Measurements from ENCODE around the gene CDH4.
A peak's percentile ranks its signal among the peaks of the same experiment; 100 is the strongest.

Gene CDH4

DNA sequence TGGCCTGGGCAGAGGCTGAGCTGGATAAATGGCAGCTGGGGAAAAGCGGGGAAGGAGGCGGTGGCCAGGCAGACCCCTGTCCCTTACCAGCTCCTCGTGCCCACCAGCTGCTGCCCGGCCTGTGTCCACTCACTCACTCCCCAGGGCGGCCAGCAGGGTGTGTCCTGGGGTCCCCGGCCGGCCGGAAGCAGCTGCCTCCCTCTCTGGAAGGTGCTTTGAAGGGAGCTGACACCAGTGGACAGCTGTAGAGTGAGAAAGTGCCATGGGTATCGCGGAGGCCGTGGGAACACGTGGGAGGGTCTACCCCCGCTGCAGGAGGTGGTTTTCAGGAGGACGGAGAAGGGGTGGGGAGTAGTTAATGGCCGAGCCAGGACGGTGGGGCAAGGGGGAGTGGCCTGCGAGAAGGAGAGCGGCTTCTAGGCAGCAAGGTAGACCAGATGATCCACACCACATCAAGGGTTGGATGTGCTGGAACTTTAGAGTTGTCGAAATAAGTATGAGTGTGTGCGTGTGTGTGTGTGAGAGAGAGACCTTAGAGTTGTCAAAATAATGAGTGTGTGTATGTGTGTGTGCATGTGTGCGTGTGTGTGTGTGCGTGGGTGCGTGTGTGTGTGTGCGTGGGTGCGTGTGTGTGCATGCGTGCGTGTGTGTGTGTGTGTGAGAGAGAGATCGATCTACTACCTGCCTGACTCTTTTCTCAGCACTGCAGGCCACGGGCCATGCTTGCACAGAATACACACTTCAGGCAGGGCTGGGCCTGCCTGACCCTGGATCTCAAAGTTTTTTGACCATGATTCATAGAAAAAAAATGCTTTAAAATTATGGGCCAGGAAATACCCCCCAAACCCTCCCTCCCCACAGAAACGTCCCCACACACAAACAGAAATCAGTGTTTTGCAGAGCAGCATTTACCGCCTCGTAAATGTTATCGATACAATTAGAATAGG is 43.9 kb downstream of the CDH4 start:
- no peak overlapping the region for H3K9ac ChIP-seq (ENCODE audit: low read depth, low read length, poor library complexity)
- peak overlapping the region; percentile 32 for H3K18ac ChIP-seq (ENCODE audit: low read length)

DNA sequence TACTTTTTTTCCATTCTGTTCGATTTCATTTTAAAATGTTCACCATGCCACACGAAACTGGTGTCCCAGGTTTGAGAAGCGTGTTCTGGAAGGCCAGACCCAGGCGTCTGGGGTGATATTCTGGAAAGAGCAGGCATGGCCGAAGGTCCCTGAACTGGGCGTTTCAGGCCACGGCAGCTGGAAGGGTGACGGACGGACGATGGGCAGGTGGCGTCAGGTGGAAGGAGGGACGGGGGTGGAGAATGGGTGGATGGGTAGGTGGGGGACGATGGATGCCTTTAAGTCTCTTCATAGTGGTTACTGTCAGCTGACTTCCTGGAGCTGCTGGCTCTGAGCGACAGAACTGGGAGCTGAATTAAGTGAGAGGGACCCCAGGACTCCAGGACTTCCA is 44.6 kb downstream of the CDH4 start:
- Histone ChIP-seq H4K8ac (ENCODE audit: low read depth, low read length) (no peak overlapping the region), H2AFZ (ENCODE audit: low read length) (no peak overlapping the region), H3K4me3 (ENCODE audit: low read length in 2 of 2) (no peak overlapping the region), H2BK12ac (ENCODE audit: low read length) (no peak overlapping the region), H3K27me3 (ENCODE audit: control insufficient read depth in 3 of 3, insufficient read depth in 3 of 3, low read depth in 1 of 3, low read length in 3 of 3) (no peaks in the 10 kb centered on the region), H3K9me3 (replicated peaks in 1 of 2; ENCODE audit: control insufficient read depth in 2 of 2, insufficient read depth in 1 of 2, low read depth in 1 of 2, low read length in 2 of 2) (no peaks in the 10 kb centered on the region), H3K27ac (replicated peaks; ENCODE audit: low read length) (no peak overlapping the region), H2BK120ac (ENCODE audit: low read depth, low read length) (no peak overlapping the region), H2BK5ac (ENCODE audit: low read length) (no peak overlapping the region), H3K18ac (ENCODE audit: low read length) (no peak overlapping the region), H4K91ac (ENCODE audit: low read depth, low read length, poor library complexity) (no peak overlapping the region), H3K4me1 (ENCODE audit: control insufficient read depth in 2 of 2, insufficient read depth in 1 of 2, low read depth in 1 of 2, low read length in 2 of 2) (peaks cover 0 to 10% of the 10 kb centered on the region in 2 donors), H2BK15ac (ENCODE audit: low read length) (no peak overlapping the region), H3K9ac (ENCODE audit: low read depth, low read length, poor library complexity) (no peak overlapping the region), H3K36me3 (replicated peaks in 1 of 2; ENCODE audit: control insufficient read depth in 2 of 2, insufficient read depth in 2 of 2, low read length in 2 of 2) (no peaks in the 10 kb centered on the region), H3K79me1 (ENCODE audit: low read depth, low read length) (peaks cover 2% of the 10 kb centered on the region), H3K4me2 (ENCODE audit: insufficient read depth, low read length, poor library complexity, severe bottlenecking) (no peak overlapping the region), H2AK5ac (ENCODE audit: low read depth, low read length) (no peak overlapping the region), H3K23ac (ENCODE audit: low read depth, low read length, poor library complexity) (no peak overlapping the region), H3K4ac (ENCODE audit: low read length) (no peak overlapping the region), H3K14ac (ENCODE audit: low read length) (no peak overlapping the region)
- 100% methylated on average over 2 of the region's 14 CpGs; no CpG with 5 or more reads in 1 of the 2 donors for WGBS, 2 donors (ENCODE audit: extremely low coverage in 2 of 2, insufficient read length in 2 of 2, insufficient replicate concordance in 1 of 2)
- no peak for DNase-seq (ENCODE audit: low spot score)

More for the DNA sequence above, 43.9 kb downstream of the CDH4 start:
- no peak overlapping the region for H3K23ac ChIP-seq (ENCODE audit: low read depth, low read length, poor library complexity)
- 100% methylated on average over 2 of the region's 33 CpGs; no CpG with 5 or more reads in 1 of the 2 donors for WGBS, 2 donors (ENCODE audit: extremely low coverage in 2 of 2, insufficient read length in 2 of 2, insufficient replicate concordance in 1 of 2)
- H2AK5ac ChIP-seq (ENCODE audit: low read depth, low read length), result no peak overlapping the region
- H2BK15ac ChIP-seq (ENCODE audit: low read length), result no peak overlapping the region
- H3K27ac ChIP-seq (replicated peaks; ENCODE audit: low read length), result no peak overlapping the region
- H2BK12ac ChIP-seq (ENCODE audit: low read length), result no peak overlapping the region
- H2AFZ ChIP-seq (ENCODE audit: low read length), result no peak overlapping the region
- no peak overlapping the region for H3K4ac ChIP-seq (ENCODE audit: low read length)
- H3K4me1 ChIP-seq (ENCODE audit: control insufficient read depth in 2 of 2, insufficient read depth in 1 of 2, low read depth in 1 of 2, low read length in 2 of 2), result peaks cover 0 to 8% of the 10 kb centered on the region in 2 donors
- no peak overlapping the region for H3K14ac ChIP-seq (ENCODE audit: low read length)
- no peak for DNase-seq (ENCODE audit: low spot score)
- peak overlapping the region; percentile 11 for H2BK5ac ChIP-seq (ENCODE audit: low read length)
- H4K8ac ChIP-seq (ENCODE audit: low read depth, low read length), result no peak overlapping the region
- peaks cover 2% of the 10 kb centered on the region for H3K79me1 ChIP-seq (ENCODE audit: low read depth, low read length)
- no peak overlapping the region for H4K91ac ChIP-seq (ENCODE audit: low read depth, low read length, poor library complexity)
- no peak overlapping the region for H3K4me2 ChIP-seq (ENCODE audit: insufficient read depth, low read length, poor library complexity, severe bottlenecking)
- no peaks in the 10 kb centered on the region for H3K36me3 ChIP-seq (replicated peaks in 1 of 2; ENCODE audit: control insufficient read depth in 2 of 2, insufficient read depth in 2 of 2, low read length in 2 of 2)
- H2BK120ac ChIP-seq (ENCODE audit: low read depth, low read length), result no peak overlapping the region
- H3K9me3 ChIP-seq (replicated peaks in 1 of 2; ENCODE audit: control insufficient read depth in 2 of 2, insufficient read depth in 1 of 2, low read depth in 1 of 2, low read length in 2 of 2), result no peaks in the 10 kb centered on the region
- H3K4me3 ChIP-seq (ENCODE audit: low read length in 2 of 2), result no peak overlapping the region
- no peaks in the 10 kb centered on the region for H3K27me3 ChIP-seq (ENCODE audit: control insufficient read depth in 3 of 3, insufficient read depth in 3 of 3, low read depth in 1 of 3, low read length in 3 of 3)

DNA sequence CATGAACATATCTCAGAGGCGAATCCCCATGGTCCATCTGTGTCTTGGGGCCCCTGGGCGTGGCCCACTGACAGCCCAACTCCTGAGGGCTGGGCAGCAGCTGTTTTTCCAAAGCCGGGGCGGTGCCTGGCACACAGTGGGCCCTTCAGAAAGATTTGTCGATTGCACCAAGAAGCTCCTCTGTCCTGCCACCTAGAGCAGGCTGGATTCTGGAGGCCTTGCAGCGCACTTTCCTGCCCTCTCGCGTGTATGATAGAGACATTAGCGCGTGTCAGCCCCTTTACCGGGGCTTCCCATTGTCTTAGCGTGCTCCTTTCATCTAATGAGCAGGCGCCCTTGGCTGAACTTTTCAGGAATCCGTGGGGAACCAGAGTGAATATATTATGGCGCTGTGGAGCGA is 45.4 kb downstream of the CDH4 start:
- H2BK5ac ChIP-seq (ENCODE audit: low read length), result no peak overlapping the region
- H3K9ac ChIP-seq (ENCODE audit: low read depth, low read length, poor library complexity), result no peak overlapping the region
- H2BK120ac ChIP-seq (ENCODE audit: low read depth, low read length), result no peak overlapping the region
- no peak overlapping the region for H3K27ac ChIP-seq (replicated peaks; ENCODE audit: low read length)
- no peak overlapping the region for H3K14ac ChIP-seq (ENCODE audit: low read length)
- H2AK5ac ChIP-seq (ENCODE audit: low read depth, low read length), result no peak overlapping the region
- no peak overlapping the region for H4K8ac ChIP-seq (ENCODE audit: low read depth, low read length)
- H2BK15ac ChIP-seq (ENCODE audit: low read length), result no peak overlapping the region
- H4K91ac ChIP-seq (ENCODE audit: low read depth, low read length, poor library complexity), result no peak overlapping the region
- no peaks in the 10 kb centered on the region for H3K9me3 ChIP-seq (replicated peaks in 1 of 2; ENCODE audit: control insufficient read depth in 2 of 2, insufficient read depth in 1 of 2, low read depth in 1 of 2, low read length in 2 of 2)
- H3K79me1 ChIP-seq (ENCODE audit: low read depth, low read length), result peaks cover 2% of the 10 kb centered on the region
- WGBS, 2 donors (ENCODE audit: extremely low coverage in 2 of 2, insufficient read length in 2 of 2, insufficient replicate concordance in 1 of 2), result no CpG with 5 or more reads among the region's 16 CpGs
- no peak overlapping the region for H2AFZ ChIP-seq (ENCODE audit: low read length)
- no peak overlapping the region for H3K4me2 ChIP-seq (ENCODE audit: insufficient read depth, low read length, poor library complexity, severe bottlenecking)
- H3K23ac ChIP-seq (ENCODE audit: low read depth, low read length, poor library complexity), result no peak overlapping the region
- H3K18ac ChIP-seq (ENCODE audit: low read length), result no peak overlapping the region
- H3K4me3 ChIP-seq (ENCODE audit: low read length in 2 of 2), result no peak overlapping the region
- H3K4ac ChIP-seq (ENCODE audit: low read length), result no peak overlapping the region
- no peaks in the 10 kb centered on the region for H3K27me3 ChIP-seq (ENCODE audit: control insufficient read depth in 3 of 3, insufficient read depth in 3 of 3, low read depth in 1 of 3, low read length in 3 of 3)
- no peak for DNase-seq (ENCODE audit: low spot score)
- no peaks in the 10 kb centered on the region for H3K36me3 ChIP-seq (replicated peaks in 1 of 2; ENCODE audit: control insufficient read depth in 2 of 2, insufficient read depth in 2 of 2, low read length in 2 of 2)
- peaks cover 7 to 15% of the 10 kb centered on the region in 2 donors for H3K4me1 ChIP-seq (ENCODE audit: control insufficient read depth in 2 of 2, insufficient read depth in 1 of 2, low read depth in 1 of 2, low read length in 2 of 2)
- H2BK12ac ChIP-seq (ENCODE audit: low read length), result no peak overlapping the region

GRCh38 chr20:61297986-61298385 is 45.9 kb downstream of the CDH4 start:
- H2BK12ac ChIP-seq (ENCODE audit: low read length), result no peak overlapping the region
- no CpG with 5 or more reads among the region's 17 CpGs for WGBS, 2 donors (ENCODE audit: extremely low coverage in 2 of 2, insufficient read length in 2 of 2, insufficient replicate concordance in 1 of 2)
- no peak overlapping the region for H3K27ac ChIP-seq (replicated peaks; ENCODE audit: low read length)

More at GRCh38 chr20:61297986-61298385, 45.9 kb downstream of the CDH4 start:
- Histone ChIP-seq H3K4me3 (ENCODE audit: low read length in 2 of 2) (no peak overlapping the region), H3K79me1 (ENCODE audit: low read depth, low read length) (peaks cover 2% of the 10 kb centered on the region), H2BK5ac (ENCODE audit: low read length) (no peak overlapping the region), H3K4ac (ENCODE audit: low read length) (no peak overlapping the region), H3K4me2 (ENCODE audit: insufficient read depth, low read length, poor library complexity, severe bottlenecking) (no peak overlapping the region), H3K27me3 (ENCODE audit: control insufficient read depth in 3 of 3, insufficient read depth in 3 of 3, low read depth in 1 of 3, low read length in 3 of 3) (no peaks in the 10 kb centered on the region), H3K36me3 (replicated peaks in 1 of 2; ENCODE audit: control insufficient read depth in 2 of 2, insufficient read depth in 2 of 2, low read length in 2 of 2) (no peaks in the 10 kb centered on the region), H3K9me3 (replicated peaks in 1 of 2; ENCODE audit: control insufficient read depth in 2 of 2, insufficient read depth in 1 of 2, low read depth in 1 of 2, low read length in 2 of 2) (no peaks in the 10 kb centered on the region), H3K23ac (ENCODE audit: low read depth, low read length, poor library complexity) (no peak overlapping the region), H4K8ac (ENCODE audit: low read depth, low read length) (no peak overlapping the region), H3K18ac (ENCODE audit: low read length) (peak overlapping the region; percentile 44), H3K4me1 (ENCODE audit: control insufficient read depth in 2 of 2, insufficient read depth in 1 of 2, low read depth in 1 of 2, low read length in 2 of 2) (peaks cover 10 to 15% of the 10 kb centered on the region in 2 donors), H3K9ac (ENCODE audit: low read depth, low read length, poor library complexity) (no peak overlapping the region), H3K14ac (ENCODE audit: low read length) (no peak overlapping the region), H2AK5ac (ENCODE audit: low read depth, low read length) (no peak overlapping the region), H4K91ac (ENCODE audit: low read depth, low read length, poor library complexity) (no peak overlapping the region), H2BK120ac (ENCODE audit: low read depth, low read length) (no peak overlapping the region), H2AFZ (ENCODE audit: low read length) (no peak overlapping the region), H2BK15ac (ENCODE audit: low read length) (no peak overlapping the region)
- no peak for DNase-seq (ENCODE audit: low spot score)
